Gastroesophageal sphincter (tissue), 4 donors: ENCODE results near the gene GCDH. TPM values are rescaled to one million over a fixed set of nuclear protein-coding genes. Genes with fewer than 3 reads are reported as not detected.

Experiments
- ATAC-seq: fragments of 150-250 bp; one replicate; pipeline ENCODE4 v1.9.1; 2016; ENCODE audit warnings: mild to moderate bottlenecking, moderate library complexity
- H3K27ac ChIP-seq, 4 donors: fragments of 200-600 bp; sonication (generic) in 3 of 4; 1 replicate in 3 of 4; 2 replicates in 1 of 4; pipeline ENCODE4 v1.5.1; 2016 to 2019
- H3K27me3 ChIP-seq: fragments of 200-600 bp; sonication (generic); one replicate; pipeline ENCODE4 v1.5.1; 2019
- H3K36me3 ChIP-seq, 2 donors: fragments of 200-600 bp; sonication (generic); one replicate each; pipeline ENCODE4 v1.5.1; 2019; ENCODE audit warnings: control low read depth in 1 of 2
- H3K4me1 ChIP-seq, 3 donors: fragments of 200-600 bp; sonication (generic); 1 replicate in 2 of 3; 2 replicates in 1 of 3; pipeline ENCODE4 v1.5.1; 2016 to 2019; ENCODE audit warnings: control low read depth in 2 of 3
- H3K4me3 ChIP-seq, 2 donors: fragments of 200-600 bp; sonication (generic); one replicate each; pipeline ENCODE4 v1.5.1; 2019; ENCODE audit warnings: mild to moderate bottlenecking in 1 of 2, moderate library complexity in 1 of 2
- H3K9me3 ChIP-seq, 3 donors: fragments of 200-600 bp; sonication (generic); one replicate each; pipeline ENCODE4 v1.5.1; 2017 to 2019; ENCODE audit warnings: control low read depth in 2 of 3
- EP300 ChIP-seq: sonication (generic); formaldehyde crosslinking; IDR thresholded peaks from one replicate; pipeline ENCODE4 v1.6.1; 2017; ENCODE audit warnings: antibody characterized with exemption, mild to moderate bottlenecking
- POLR2A ChIP-seq, 2 donors: fragments of 450-650 bp; IDR thresholded peaks; one replicate each; pipeline ENCODE4 v1.6.1; 2017; ENCODE audit warnings: antibody characterized with exemption in 2 of 2, mild to moderate bottlenecking in 2 of 2, moderate library complexity in 1 of 2
- POLR2AphosphoS5 ChIP-seq: sonication (generic); formaldehyde crosslinking; IDR thresholded peaks from one replicate; pipeline ENCODE4 v1.6.1; 2017; ENCODE audit warnings: antibody characterized with exemption
- WGBS, 2 donors: methylation state at CpG; one replicate each; pipeline ENCODE4 v1.1.5; 2018; ENCODE audit warnings: low coverage in 1 of 2; 5-methylcytosine and 5-hydroxymethylcytosine counted together
- total RNA-seq, 4 donors: library from RNA; depleted of rRNA; stranded (reverse); fragments of >200 nt; gene quantifications; one replicate each; pipeline ENCODE4 v1.1.0, GENCODE V29; 2016
- TF ChIP-seq, protein P1 (sequence below), 4 experiments: fragments of 200-600 bp in 2 of 4; fragments of 450-650 bp in 2 of 4; sonication (generic) in 1 of 4; IDR thresholded peaks; one replicate each; pipeline ENCODE4 v1.5.1; 2017 to 2019; ENCODE audit warnings: antibody characterized with exemption in 4 of 4, mild to moderate bottlenecking in 2 of 4, moderate library complexity in 2 of 4

GCDH gene
- total RNA-seq, 4 donors from 2014 or later, result 46.7 to 87.6 (median 56.3) TPM

DNA sequence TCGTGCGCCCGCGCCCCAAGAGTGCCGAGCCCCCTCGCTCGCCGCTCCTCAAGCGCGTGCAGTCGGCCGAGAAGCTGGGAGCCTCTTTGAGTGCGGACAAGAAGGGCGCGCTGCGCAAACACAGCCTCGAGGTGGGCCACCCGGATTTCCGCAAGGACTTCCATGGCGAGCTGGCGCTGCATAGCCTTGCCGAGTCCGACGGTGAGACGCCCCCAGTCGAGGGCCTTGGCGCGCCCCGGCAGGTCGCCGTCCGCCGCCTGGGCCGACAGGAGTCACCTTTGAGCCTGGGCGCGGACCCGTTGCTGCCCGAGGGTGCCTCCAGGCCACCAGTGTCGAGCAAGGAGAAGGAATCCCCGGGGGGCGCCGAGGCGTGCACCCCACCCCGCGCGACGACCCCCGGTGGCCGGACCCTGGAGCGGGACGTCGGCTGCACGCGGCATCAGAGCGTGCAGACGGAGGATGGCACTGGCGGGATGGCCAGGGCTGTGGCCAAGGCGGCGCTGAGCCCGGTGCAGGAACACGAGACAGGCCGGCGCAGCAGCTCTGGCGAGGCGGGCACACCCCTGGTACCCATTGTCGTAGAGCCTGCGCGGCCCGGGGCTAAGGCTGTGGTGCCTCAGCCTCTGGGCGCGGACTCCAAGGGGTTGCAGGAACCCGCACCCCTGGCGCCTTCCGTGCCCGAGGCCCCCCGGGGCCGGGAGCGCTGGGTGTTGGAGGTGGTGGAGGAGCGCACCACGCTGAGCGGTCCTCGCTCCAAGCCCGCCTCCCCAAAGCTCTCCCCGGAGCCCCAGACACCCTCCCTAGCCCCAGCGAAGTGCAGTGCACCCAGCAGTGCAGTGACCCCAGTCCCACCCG is 16.8 kb upstream of the GCDH start:
- no peaks in the 10 kb centered on the region for H3K4me1 ChIP-seq
- no peak overlapping the region for H3K27ac ChIP-seq
- no peak for ATAC-seq
- no peak overlapping the region for H3K4me3 ChIP-seq
- 94% methylated on average over 4 of the region's 86 CpGs; no CpG with 5 or more reads in 1 of the 2 donors for WGBS, 2 donors
- no peak for TF ChIP-seq POLR2A (IDR thresholded peaks at IDR 0.05)
- TF ChIP-seq EP300, result no peak
- no peak for TF ChIP-seq POLR2AphosphoS5
- TF ChIP-seq, protein P1, sequence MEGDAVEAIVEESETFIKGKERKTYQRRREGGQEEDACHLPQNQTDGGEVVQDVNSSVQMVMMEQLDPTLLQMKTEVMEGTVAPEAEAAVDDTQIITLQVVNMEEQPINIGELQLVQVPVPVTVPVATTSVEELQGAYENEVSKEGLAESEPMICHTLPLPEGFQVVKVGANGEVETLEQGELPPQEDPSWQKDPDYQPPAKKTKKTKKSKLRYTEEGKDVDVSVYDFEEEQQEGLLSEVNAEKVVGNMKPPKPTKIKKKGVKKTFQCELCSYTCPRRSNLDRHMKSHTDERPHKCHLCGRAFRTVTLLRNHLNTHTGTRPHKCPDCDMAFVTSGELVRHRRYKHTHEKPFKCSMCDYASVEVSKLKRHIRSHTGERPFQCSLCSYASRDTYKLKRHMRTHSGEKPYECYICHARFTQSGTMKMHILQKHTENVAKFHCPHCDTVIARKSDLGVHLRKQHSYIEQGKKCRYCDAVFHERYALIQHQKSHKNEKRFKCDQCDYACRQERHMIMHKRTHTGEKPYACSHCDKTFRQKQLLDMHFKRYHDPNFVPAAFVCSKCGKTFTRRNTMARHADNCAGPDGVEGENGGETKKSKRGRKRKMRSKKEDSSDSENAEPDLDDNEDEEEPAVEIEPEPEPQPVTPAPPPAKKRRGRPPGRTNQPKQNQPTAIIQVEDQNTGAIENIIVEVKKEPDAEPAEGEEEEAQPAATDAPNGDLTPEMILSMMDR (IDR thresholded peaks at IDR 0.05), result no peak
- H3K9me3 ChIP-seq, result no peaks in the 10 kb centered on the region
- peaks cover 0 to 61% of the 10 kb centered on the region in 2 donors for H3K36me3 ChIP-seq
- peaks cover 2% of the 10 kb centered on the region for H3K27me3 ChIP-seq

DNA sequence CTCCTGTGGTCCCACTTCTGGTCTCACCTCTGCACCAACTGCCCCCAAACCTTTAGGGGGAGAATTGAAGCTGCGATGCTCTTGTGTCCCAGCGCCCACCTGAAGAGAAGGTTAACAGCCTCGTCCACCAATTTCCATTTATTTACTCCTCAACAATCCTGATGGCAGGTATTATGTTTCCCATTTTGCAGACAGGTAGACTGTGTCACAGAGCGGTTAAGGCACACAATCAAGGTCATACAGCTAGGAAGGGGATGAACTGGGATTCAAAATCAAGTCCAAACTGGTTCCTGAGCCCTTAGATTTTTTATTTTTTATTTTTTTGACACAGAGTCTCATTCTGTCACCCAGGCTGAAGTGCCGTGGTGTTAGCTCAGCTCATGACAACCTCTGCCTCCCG is 15.9 kb upstream of the GCDH start:
- TF ChIP-seq POLR2AphosphoS5, result no peak
- TF ChIP-seq, protein P1 (IDR thresholded peaks at IDR 0.05), result no peak
- no peak for TF ChIP-seq POLR2A (IDR thresholded peaks at IDR 0.05)
- TF ChIP-seq EP300, result no peak
- peaks cover 0 to 68% of the 10 kb centered on the region in 2 donors for H3K36me3 ChIP-seq
- H3K27ac ChIP-seq, result no peak overlapping the region
- H3K4me1 ChIP-seq, result peaks cover 0 to 9% (median 0%) of the 10 kb centered on the region in 3 donors
- no peak overlapping the region for H3K4me3 ChIP-seq
- no peaks in the 10 kb centered on the region for H3K27me3 ChIP-seq
- 89 to 95% methylated on average over 3 to 6 of the region's 6 CpGs for WGBS, 2 donors
- no peaks in the 10 kb centered on the region for H3K9me3 ChIP-seq
- ATAC-seq, result no peak

DNA sequence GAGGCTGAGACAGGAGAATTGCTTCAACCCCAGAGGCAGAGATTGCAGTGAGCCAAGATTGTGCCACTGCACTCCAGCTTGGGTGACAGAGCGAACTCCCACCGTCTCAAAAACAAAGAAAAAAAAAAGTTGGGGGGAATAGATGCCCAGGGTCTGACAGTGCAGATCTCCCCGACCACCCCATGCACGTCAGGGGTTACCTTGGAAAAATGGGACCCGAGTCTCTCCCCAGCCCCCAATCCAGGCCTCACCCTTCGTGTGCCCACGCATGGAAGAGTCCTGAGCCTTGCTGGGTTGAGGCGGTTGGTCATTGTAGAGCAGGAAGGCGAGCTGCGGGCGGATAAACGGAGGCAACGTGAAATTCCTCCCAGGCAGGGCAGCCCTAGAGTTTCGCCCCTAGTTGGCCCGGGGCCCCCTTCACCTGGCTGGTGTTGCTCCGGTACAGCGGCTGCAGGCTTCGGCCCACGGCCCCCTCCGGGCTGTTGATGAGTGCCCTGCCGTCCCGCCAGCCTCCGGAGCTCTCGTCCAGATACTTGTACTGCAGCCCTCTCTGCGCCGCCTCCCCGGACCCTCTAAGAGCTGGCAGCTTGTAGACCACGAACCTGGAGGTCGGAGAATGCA is 10.3 kb upstream of the GCDH start:
- H3K4me1 ChIP-seq, result peaks cover 0 to 35% (median 13%) of the 10 kb centered on the region in 3 donors
- H3K4me3 ChIP-seq, result peak overlapping the region; percentile 60 to 77
- 11 to 33% methylated on average over 4 to 8 of the region's 29 CpGs for WGBS, 2 donors
- H3K27ac ChIP-seq, result peak overlapping the region; percentile 77 to 91 (median 88)
- TF ChIP-seq EP300 (no peak), POLR2AphosphoS5 (no peak), POLR2A (IDR thresholded peaks at IDR 0.05) (no peak)
- TF ChIP-seq, protein P1 (IDR thresholded peaks at IDR 0.05), result no peak
- peaks cover 24% of the 10 kb centered on the region for H3K27me3 ChIP-seq
- H3K9me3 ChIP-seq, result peaks cover 0 to 12% (median 0%) of the 10 kb centered on the region in 3 donors
- peaks cover 0 to 41% of the 10 kb centered on the region in 2 donors for H3K36me3 ChIP-seq
- ATAC-seq, result peak; percentile 44

- WGBS, 2 donors, result 0% methylated on average over 18 of the region's 38 CpGs; no CpG with 5 or more reads in 1 of the 2 donors
- Histone ChIP-seq H3K4me3 (peak within 1 kb of the TSS; percentile 60 to 77), H3K27me3 (peaks cover 31% of the 10 kb centered on the region), H3K4me1 (peaks cover 0 to 40% (median 18%) of the 10 kb centered on the region in 3 donors), H3K27ac (peak within 1 kb of the TSS; percentile 77 to 91 (median 88)), H3K9me3 (peaks cover 0 to 12% (median 0%) of the 10 kb centered on the region in 3 donors), H3K36me3 (peaks cover 0 to 35% of the 10 kb centered on the region in 2 donors)
- TF ChIP-seq POLR2A (IDR thresholded peaks at IDR 0.05) (peak; percentile 63), POLR2AphosphoS5 (peak; percentile 85), EP300 (no peak)
- TF ChIP-seq, protein P1 (IDR thresholded peaks at IDR 0.05), result no peak
- ATAC-seq, result peak; percentile 97
Measured at GRCh38 chr19:12881172-12881808, 9.7 kb upstream of the GCDH start, which contains the start of gene DNASE2. Gene DNASE2, minus strand, starts transcription at chr19:12881449. Its CDS starts 74 bp downstream, at chr19:12881375.
